Measurements from ENCODE around the gene MPZL3.

The MPZL3 gene

DNA sequence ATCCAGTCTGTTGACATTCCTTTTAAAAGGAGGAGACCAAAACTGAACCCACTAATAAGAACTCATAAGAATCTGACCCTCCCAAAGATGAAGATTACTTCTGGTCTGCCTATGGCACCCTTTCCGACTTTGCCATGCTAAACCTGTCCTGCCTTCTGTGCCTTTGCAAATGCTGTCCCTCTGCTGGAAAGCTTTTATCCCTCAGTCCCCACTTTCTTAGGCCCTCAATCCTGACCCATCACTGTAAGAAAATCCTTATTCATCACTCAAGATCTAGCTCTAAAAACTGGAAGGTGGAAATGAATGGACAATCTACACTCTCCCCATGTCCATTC is 10.4 kb downstream of the MPZL3 start:
- TF ChIP-seq, protein P1, sequence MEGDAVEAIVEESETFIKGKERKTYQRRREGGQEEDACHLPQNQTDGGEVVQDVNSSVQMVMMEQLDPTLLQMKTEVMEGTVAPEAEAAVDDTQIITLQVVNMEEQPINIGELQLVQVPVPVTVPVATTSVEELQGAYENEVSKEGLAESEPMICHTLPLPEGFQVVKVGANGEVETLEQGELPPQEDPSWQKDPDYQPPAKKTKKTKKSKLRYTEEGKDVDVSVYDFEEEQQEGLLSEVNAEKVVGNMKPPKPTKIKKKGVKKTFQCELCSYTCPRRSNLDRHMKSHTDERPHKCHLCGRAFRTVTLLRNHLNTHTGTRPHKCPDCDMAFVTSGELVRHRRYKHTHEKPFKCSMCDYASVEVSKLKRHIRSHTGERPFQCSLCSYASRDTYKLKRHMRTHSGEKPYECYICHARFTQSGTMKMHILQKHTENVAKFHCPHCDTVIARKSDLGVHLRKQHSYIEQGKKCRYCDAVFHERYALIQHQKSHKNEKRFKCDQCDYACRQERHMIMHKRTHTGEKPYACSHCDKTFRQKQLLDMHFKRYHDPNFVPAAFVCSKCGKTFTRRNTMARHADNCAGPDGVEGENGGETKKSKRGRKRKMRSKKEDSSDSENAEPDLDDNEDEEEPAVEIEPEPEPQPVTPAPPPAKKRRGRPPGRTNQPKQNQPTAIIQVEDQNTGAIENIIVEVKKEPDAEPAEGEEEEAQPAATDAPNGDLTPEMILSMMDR (IDR thresholded peaks at IDR 0.05; ENCODE audit: low read depth, low read length) = no peak
- H3K4me3 ChIP-seq (ENCODE audit: low read depth, low read length) = no peak overlapping the region

DNA sequence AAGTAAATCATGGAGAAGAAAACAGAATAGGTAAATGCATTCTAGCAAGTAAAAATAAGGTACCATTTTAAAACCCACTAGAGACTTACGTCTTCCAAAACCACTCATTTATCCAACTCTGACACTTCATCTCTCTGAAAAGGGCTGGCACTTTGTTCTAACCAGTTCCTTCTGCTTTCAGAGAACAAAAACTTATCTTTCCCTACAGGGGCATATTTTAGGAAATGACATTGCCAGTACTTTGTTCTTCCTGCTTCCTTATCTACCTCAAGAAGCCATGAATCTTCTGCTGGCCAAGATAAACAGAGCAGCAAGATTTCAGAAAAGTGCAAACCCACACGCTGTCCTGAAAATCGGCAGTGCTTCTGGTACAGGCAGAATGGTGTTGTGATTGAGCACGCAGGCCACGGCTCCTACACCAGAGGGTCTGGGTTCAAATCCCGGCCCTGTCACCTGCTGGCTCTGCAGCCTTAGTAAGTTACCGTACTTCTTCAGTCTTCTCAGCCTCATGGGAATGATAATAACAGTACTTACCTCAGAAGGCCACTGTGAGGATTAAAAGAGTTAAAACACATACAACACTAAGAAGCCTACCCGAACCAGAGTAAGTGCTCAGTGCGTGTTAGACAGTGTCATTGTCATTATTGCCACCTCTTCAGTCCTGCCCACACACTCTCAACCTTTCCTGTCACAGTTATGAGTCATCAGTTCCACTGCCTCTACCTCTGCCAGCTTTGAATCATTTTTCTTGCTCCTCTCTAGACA is 11.0 kb downstream of the MPZL3 start:
- Histone ChIP-seq H3K4me3 (ENCODE audit: low read depth, low read length) (no peak overlapping the region), H3K27me3 (peaks cover 95% of the 10 kb centered on the region), H3K9me3 (no peaks in the 10 kb centered on the region), H3K36me3 (no peaks in the 10 kb centered on the region), H3K4me1 (no peaks in the 10 kb centered on the region)
- DNase-seq = no peak
- TF ChIP-seq, protein P1 (IDR thresholded peaks at IDR 0.05; ENCODE audit: low read depth, low read length) = no peak

More for the DNA sequence above, 10.4 kb downstream of the MPZL3 start:
- no peaks in the 10 kb centered on the region for H3K36me3 ChIP-seq
- H3K9me3 ChIP-seq = no peaks in the 10 kb centered on the region
- H3K27me3 ChIP-seq = peaks cover 93% of the 10 kb centered on the region
- DNase-seq = no peak
- no peaks in the 10 kb centered on the region for H3K4me1 ChIP-seq

DNA sequence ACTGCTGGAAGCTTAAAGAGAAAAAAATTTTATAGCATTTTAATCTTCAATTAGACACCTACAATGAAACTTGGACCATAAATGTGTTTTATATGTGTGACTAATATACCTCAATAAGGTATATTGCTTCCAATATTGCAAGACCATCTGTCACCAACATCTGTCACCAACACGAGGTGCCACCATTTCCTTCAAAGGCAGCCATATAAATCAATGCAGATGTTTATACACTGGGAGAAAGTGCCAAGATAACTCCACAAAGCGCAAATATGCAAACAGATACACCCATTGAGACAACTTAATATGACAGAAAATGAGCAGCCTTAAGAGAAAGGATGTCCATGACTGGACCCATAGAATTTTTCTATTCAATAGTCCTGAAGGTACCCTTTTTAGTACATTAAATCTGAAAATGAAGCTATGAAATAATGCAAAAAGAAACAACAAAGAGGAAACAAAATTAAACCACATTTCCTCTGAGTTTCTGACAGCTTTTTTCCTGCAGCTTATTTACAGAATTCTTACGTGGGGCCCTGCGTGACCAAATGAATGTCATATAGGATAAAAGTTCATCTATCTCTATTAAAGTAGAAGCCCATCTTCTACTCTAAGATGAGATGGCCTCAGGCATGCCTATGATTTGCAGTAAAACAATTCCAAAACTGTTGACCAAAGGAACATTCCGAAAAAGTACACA is 12.5 kb downstream of the MPZL3 start:
- TF ChIP-seq, protein P1 (IDR thresholded peaks at IDR 0.05; ENCODE audit: low read depth, low read length) = no peak
- no peaks in the 10 kb centered on the region for H3K36me3 ChIP-seq
- H3K27me3 ChIP-seq = peaks cover 93% of the 10 kb centered on the region
- H3K4me1 ChIP-seq = no peaks in the 10 kb centered on the region
- DNase-seq = no peak
- H3K9me3 ChIP-seq = no peaks in the 10 kb centered on the region
- H3K4me3 ChIP-seq (ENCODE audit: low read depth, low read length) = no peak overlapping the region

DNA sequence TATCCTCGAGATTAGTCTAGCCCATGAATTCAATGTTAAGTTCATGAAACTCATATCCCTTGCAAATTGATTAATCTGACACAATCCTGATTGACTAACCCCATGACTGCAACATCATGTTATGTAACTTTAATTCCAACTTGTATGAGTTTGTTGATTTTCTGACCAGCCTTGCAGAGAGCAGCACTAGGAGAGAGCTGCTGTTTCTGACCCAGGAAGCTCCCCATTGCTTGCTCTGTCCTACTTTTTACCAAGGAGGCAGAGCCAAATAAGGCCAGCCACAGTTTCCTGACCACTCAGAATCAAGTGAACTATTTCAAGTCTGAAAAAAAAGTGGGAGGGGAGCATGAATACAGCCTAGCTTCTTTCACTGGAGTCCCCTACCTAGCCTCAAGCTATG is 13.2 kb downstream of the MPZL3 start:
- Histone ChIP-seq H3K9me3 (no peaks in the 10 kb centered on the region), H3K4me3 (ENCODE audit: low read depth, low read length) (no peak overlapping the region), H3K4me1 (no peaks in the 10 kb centered on the region), H3K36me3 (no peaks in the 10 kb centered on the region), H3K27me3 (peaks cover 90% of the 10 kb centered on the region)
- TF ChIP-seq, protein P1 (IDR thresholded peaks at IDR 0.05; ENCODE audit: low read depth, low read length) = no peak
- DNase-seq = no peak

DNA sequence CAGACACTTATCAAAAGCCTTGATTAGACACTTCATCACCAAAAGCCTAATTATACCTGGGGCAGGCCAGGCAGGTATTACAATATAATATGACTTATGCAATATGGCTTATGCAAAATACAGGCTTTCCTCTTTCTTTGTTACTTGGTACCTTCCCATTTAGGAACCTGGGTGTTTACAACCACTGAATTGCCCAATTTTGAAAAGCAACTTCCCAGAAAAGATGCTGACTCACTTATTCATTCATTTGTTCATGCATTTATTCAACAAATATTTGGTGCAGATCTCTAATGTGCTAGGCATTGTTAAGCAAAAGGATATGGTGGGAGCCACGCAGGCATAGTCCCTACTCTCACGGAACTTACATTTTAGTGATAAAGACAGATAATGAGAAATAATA is 13.7 kb downstream of the MPZL3 start:
- Histone ChIP-seq H3K9me3 (no peaks in the 10 kb centered on the region), H3K4me3 (ENCODE audit: low read depth, low read length) (no peak overlapping the region), H3K4me1 (no peaks in the 10 kb centered on the region), H3K36me3 (no peaks in the 10 kb centered on the region), H3K27me3 (peaks cover 87% of the 10 kb centered on the region)
- TF ChIP-seq, protein P1 (IDR thresholded peaks at IDR 0.05; ENCODE audit: low read depth, low read length) = no peak
- DNase-seq = no peak

DNA sequence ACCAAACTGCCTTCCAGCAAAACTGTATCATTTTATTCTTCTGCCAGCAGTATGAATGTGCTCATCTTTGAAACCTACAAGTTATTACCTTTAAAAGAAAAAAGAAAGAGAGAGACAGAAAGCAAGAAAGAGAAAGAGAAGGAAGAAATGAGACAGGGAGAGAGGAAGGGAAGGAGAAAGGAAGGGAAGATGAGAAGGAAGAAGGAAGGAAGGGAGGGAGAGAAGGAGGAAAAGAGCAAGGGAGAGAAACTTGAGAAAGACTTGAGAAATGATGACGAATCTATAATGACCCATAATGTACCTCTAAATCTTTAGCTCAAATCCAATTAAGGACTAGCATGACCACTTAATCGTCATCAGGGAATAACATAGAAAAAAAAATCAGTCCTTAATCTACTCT is 16.0 kb downstream of the MPZL3 start:
- TF ChIP-seq, protein P1 (IDR thresholded peaks at IDR 0.05; ENCODE audit: low read depth, low read length) = no peak
- no peak for DNase-seq
- no peaks in the 10 kb centered on the region for H3K4me1 ChIP-seq
- no peak overlapping the region for H3K4me3 ChIP-seq (ENCODE audit: low read depth, low read length)
- H3K27me3 ChIP-seq = peaks cover 68% of the 10 kb centered on the region
- no peaks in the 10 kb centered on the region for H3K9me3 ChIP-seq
- H3K36me3 ChIP-seq = no peaks in the 10 kb centered on the region
